WTC11 (cell line): ENCODE measurements around the gene ADCY6.
"Not testable (repeated sequence)": the region's sequence is repeated elsewhere in the genome, so short reads cannot be mapped to it uniquely, and the experiment has no call there.

Experiments
- CTCF ChIP-seq: fragments of 200-600 bp; IDR thresholded peaks from 2 replicates; pipeline ENCODE4 v1.8.0; 2022; ENCODE audit warnings: antibody characterized with exemption
- E2F4 ChIP-seq: sonication (generic); formaldehyde crosslinking; IDR thresholded peaks from 2 replicates; pipeline ENCODE4 v1.8.1; 2022; ENCODE audit warnings: low read depth, mild to moderate bottlenecking, moderate library complexity, missing genetic modification reagents, borderline replicate concordance
- MLX ChIP-seq: sonication (generic); formaldehyde crosslinking; IDR thresholded peaks from 2 replicates; pipeline ENCODE4 v1.8.1; 2023; ENCODE audit warnings: mild to moderate bottlenecking, missing genetic modification reagents, moderate library complexity
- NFATC4 ChIP-seq: fragments of 250-450 bp; sonication (Bioruptor Pico); IDR thresholded peaks from 2 replicates; pipeline ENCODE4 v1.9.0; 2021; ENCODE audit warnings: mild to moderate bottlenecking
- NFE2L1 ChIP-seq: sonication (generic); formaldehyde crosslinking; IDR thresholded peaks from 2 replicates; pipeline ENCODE4 v1.8.1; 2023; ENCODE audit warnings: missing genetic modification reagents
- SP1 ChIP-seq: sonication (generic); formaldehyde crosslinking; conservative IDR thresholded peaks from 2 replicates; pipeline ENCODE4 v1.8.1; 2022; ENCODE audit warnings: missing genetic modification reagents
- USF1 ChIP-seq: sonication (generic); formaldehyde crosslinking; IDR thresholded peaks from 2 replicates; pipeline ENCODE4 v1.8.0; 2022; ENCODE audit warnings: mild to moderate bottlenecking, missing genetic modification reagents
- USF2 ChIP-seq: sonication (generic); formaldehyde crosslinking; IDR thresholded peaks from 2 replicates; pipeline ENCODE4 v1.8.1; 2023; ENCODE audit warnings: mild to moderate bottlenecking, missing genetic modification reagents, moderate library complexity
- ZNF121 ChIP-seq: sonication (generic); formaldehyde crosslinking; IDR thresholded peaks from 2 replicates; pipeline ENCODE4 v1.8.0; 2023; ENCODE audit warnings: missing genetic modification reagents
- ZNF396 ChIP-seq: fragments of 250-450 bp; sonication (Bioruptor Pico); IDR thresholded peaks from 2 replicates; pipeline ENCODE4 v1.8.0; 2021; ENCODE audit warnings: mild to moderate bottlenecking, moderate library complexity, borderline replicate concordance
- ZNF425 ChIP-seq: fragments of 250-450 bp; sonication (Bioruptor Pico); conservative IDR thresholded peaks from 2 replicates; pipeline ENCODE4 v1.9.0; 2021; ENCODE audit warnings: mild to moderate bottlenecking

GRCh38 chr12:48720171-48720570 is 68.7 kb downstream of the ADCY6 start:
- TF ChIP-seq CTCF; ZNF396 (CRISPR knock-in tag); SP1; ZNF121; MLX (CRISPR knock-in tag); NFATC4 (CRISPR knock-in tag); NFE2L1 (CRISPR knock-in tag); ZNF425 (CRISPR knock-in tag); USF1 (CRISPR knock-in tag); USF2; E2F4 (CRISPR knock-in tag): not testable (repeated sequence)
